MM.1S (cell line): Measurements from ENCODE around the gene ATOH8.

Experiments
- DNase-seq: peaks from one replicate; pipeline ENCODE4 v3.0.0-alpha.2; 2015
- H2AFZ ChIP-seq: fragments of 300-600 bp; sonication (generic); 2 replicates; pipeline ENCODE4 v1.6.0; 2016; ENCODE audit warnings: antibody characterized with exemption, low read length
- H3F3A ChIP-seq: fragments of 300-600 bp; sonication (generic); 2 replicates; pipeline ENCODE4 v1.6.1; 2016; ENCODE audit warnings: mild to moderate bottlenecking, antibody characterized with exemption, low read length, moderate library complexity, mixed read lengths; ENCODE audit not compliant: insufficient read depth
- H3K27ac ChIP-seq: fragments of 300-600 bp; sonication (generic); 2 replicates; pipeline ENCODE4 v1.5.1; 2016; ENCODE audit warnings: mild to moderate bottlenecking, low read length
- H3K27me3 ChIP-seq: fragments of 300-600 bp; sonication (generic); replicated peaks from 2 replicates; pipeline ENCODE4 v1.6.0; 2016; ENCODE audit warnings: low read length; ENCODE audit not compliant: insufficient read depth
- H3K36me3 ChIP-seq: fragments of 300-600 bp; sonication (generic); replicated peaks from 2 replicates; pipeline ENCODE4 v1.6.1; 2016; ENCODE audit warnings: mild to moderate bottlenecking, low read length, mixed read lengths; ENCODE audit not compliant: insufficient read depth
- H3K4me1 ChIP-seq: fragments of 300-600 bp; sonication (generic); 2 replicates; pipeline ENCODE4 v1.6.1; 2016; ENCODE audit warnings: low read length, mixed read lengths
- H3K4me2 ChIP-seq: fragments of 300-600 bp; sonication (generic); 2 replicates; pipeline ENCODE4 v1.6.0; 2016; ENCODE audit warnings: low read depth, low read length
- H3K4me3 ChIP-seq: fragments of 300-600 bp; sonication (generic); 2 replicates; pipeline ENCODE4 v1.5.1; 2016; ENCODE audit warnings: low read length, mixed read lengths
- H3K79me2 ChIP-seq: fragments of 300-600 bp; sonication (generic); 2 replicates; pipeline ENCODE4 v1.6.1; 2016; ENCODE audit warnings: mixed run types, low read length, mixed read lengths
- H3K9ac ChIP-seq: fragments of 300-600 bp; sonication (generic); 2 replicates; pipeline ENCODE4 v1.6.1; 2016; ENCODE audit warnings: low read length, mixed read lengths
- H3K9me2 ChIP-seq: fragments of 300-600 bp; sonication (generic); replicated peaks from 2 replicates; pipeline ENCODE4 v1.6.1; 2016; ENCODE audit warnings: mild to moderate bottlenecking, low read length, mixed read lengths; ENCODE audit not compliant: insufficient read depth
- H3K9me3 ChIP-seq: fragments of 300-600 bp; sonication (generic); replicated peaks from 2 replicates; pipeline ENCODE4 v1.6.1; 2016; ENCODE audit warnings: mild to moderate bottlenecking, low read length, mixed read lengths; ENCODE audit not compliant: insufficient read depth
- H4K20me1 ChIP-seq: fragments of 300-600 bp; sonication (generic); 2 replicates; pipeline ENCODE4 v1.6.1; 2016; ENCODE audit warnings: mild to moderate bottlenecking, low read length, moderate library complexity, mixed read lengths; ENCODE audit not compliant: insufficient read depth
- EZH2 ChIP-seq: fragments of 300-600 bp; sonication (generic); optimal IDR thresholded peaks from 2 replicates; pipeline ENCODE3; 2017; ENCODE audit warnings: low read depth, mild to moderate bottlenecking, antibody characterized with exemption, low read length, mixed read lengths
- EZH2phosphoT487 ChIP-seq: fragments of 300-600 bp; sonication (generic); IDR thresholded peaks from 2 replicates; pipeline ENCODE4 v1.6.1; 2018; ENCODE audit warnings: antibody characterized with exemption, low read length
- TF ChIP-seq, protein P1 (sequence below): fragments of 300-600 bp; sonication (generic); IDR thresholded peaks from 2 replicates; pipeline ENCODE4 v1.5.1; 2016; ENCODE audit warnings: antibody characterized with exemption, low read length, mixed read lengths

The ATOH8 gene

DNA sequence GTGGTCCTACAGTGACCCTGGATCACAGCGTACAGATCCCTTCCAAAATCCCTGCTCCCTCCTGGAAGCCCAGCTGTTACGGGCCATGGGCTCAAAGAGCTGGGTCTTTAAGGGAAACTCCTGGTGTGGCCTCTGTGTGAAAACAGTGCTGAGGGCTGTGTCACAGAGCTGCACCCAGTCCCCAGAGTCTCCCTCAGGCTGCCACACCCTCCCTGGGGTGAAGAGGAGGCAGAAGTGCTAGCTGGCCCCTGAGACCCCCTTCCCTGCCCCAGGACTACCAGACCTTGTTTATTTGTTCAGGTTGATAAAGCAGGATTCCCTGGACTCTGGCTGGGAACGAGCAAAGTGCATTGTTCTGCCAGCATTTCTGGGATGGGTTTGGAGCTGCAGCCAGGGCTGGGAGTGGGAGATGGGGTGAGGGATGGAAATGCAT lies 7.7 kb downstream of the ATOH8 start:
- no peak overlapping the region for H3K27ac ChIP-seq
- no peak overlapping the region for H3K9ac ChIP-seq
- H3K4me1 ChIP-seq = no peaks in the 10 kb centered on the region
- no peak overlapping the region for H3K4me3 ChIP-seq
- no peaks in the 10 kb centered on the region for H3K9me3 ChIP-seq
- no peak overlapping the region for H3K4me2 ChIP-seq
- no peak overlapping the region for H2AFZ ChIP-seq
- no peaks in the 10 kb centered on the region for H4K20me1 ChIP-seq
- DNase-seq = no peak
- no peaks in the 10 kb centered on the region for H3K9me2 ChIP-seq
- TF ChIP-seq EZH2phosphoT487 (no peak), EZH2 (no peak)
- TF ChIP-seq, protein P1, sequence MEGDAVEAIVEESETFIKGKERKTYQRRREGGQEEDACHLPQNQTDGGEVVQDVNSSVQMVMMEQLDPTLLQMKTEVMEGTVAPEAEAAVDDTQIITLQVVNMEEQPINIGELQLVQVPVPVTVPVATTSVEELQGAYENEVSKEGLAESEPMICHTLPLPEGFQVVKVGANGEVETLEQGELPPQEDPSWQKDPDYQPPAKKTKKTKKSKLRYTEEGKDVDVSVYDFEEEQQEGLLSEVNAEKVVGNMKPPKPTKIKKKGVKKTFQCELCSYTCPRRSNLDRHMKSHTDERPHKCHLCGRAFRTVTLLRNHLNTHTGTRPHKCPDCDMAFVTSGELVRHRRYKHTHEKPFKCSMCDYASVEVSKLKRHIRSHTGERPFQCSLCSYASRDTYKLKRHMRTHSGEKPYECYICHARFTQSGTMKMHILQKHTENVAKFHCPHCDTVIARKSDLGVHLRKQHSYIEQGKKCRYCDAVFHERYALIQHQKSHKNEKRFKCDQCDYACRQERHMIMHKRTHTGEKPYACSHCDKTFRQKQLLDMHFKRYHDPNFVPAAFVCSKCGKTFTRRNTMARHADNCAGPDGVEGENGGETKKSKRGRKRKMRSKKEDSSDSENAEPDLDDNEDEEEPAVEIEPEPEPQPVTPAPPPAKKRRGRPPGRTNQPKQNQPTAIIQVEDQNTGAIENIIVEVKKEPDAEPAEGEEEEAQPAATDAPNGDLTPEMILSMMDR = no peak
- H3K36me3 ChIP-seq = no peaks in the 10 kb centered on the region
- H3K79me2 ChIP-seq = no peaks in the 10 kb centered on the region
- H3F3A ChIP-seq = no peaks in the 10 kb centered on the region
- no peaks in the 10 kb centered on the region for H3K27me3 ChIP-seq

DNA sequence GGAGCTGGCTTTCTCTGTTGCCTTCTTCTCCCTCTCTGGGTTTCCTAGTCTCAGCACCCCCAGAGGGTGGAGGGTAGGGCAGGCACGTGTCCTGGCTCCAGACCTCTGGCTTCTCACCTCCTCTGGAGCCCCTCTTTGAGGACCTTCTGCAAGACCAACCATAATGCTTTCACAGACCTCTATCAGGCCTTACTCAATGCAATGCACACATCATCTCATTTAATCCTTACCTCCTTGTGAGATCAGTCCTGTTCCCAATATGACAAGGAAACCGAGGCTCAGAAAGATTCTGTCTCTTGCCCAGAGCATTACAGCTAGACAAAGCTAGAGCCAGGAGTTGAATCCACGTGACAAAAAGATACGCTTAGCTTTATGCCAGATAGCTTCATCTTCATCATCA lies 8.2 kb downstream of the ATOH8 start:
- no peak overlapping the region for H3K27ac ChIP-seq
- TF ChIP-seq EZH2 (no peak), EZH2phosphoT487 (no peak)
- TF ChIP-seq, protein P1 = no peak
- no peaks in the 10 kb centered on the region for H3K27me3 ChIP-seq
- H3K9ac ChIP-seq = no peak overlapping the region
- no peaks in the 10 kb centered on the region for H3K9me2 ChIP-seq
- H3K9me3 ChIP-seq = no peaks in the 10 kb centered on the region
- DNase-seq = no peak
- no peak overlapping the region for H2AFZ ChIP-seq
- H3K4me3 ChIP-seq = no peak overlapping the region
- no peaks in the 10 kb centered on the region for H3K36me3 ChIP-seq
- no peaks in the 10 kb centered on the region for H4K20me1 ChIP-seq
- H3K79me2 ChIP-seq = no peaks in the 10 kb centered on the region
- no peaks in the 10 kb centered on the region for H3F3A ChIP-seq
- H3K4me1 ChIP-seq = no peaks in the 10 kb centered on the region
- no peak overlapping the region for H3K4me2 ChIP-seq

DNA sequence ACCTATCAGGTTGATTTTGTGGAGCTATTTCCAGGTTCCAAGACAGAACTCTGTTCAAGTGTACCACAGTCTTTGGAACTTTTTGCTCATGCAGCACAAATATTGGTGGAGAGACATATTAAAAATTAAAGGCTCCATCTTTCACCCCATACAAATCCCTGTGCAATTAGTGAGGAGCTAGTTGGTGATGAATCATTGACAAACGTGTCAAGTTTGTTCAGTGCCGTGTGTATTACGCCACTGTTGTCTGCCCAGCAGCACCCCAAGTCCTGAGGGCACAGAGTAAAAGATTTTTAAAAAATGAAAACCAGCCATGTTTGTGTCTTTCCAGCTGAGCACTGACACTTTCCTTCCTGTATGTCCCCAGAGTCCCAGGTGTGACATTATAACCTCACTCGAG lies 9.3 kb downstream of the ATOH8 start:
- no peaks in the 10 kb centered on the region for H3K79me2 ChIP-seq
- H3K4me3 ChIP-seq = no peak overlapping the region
- no peaks in the 10 kb centered on the region for H3K4me1 ChIP-seq
- no peak for DNase-seq
- no peaks in the 10 kb centered on the region for H4K20me1 ChIP-seq
- no peaks in the 10 kb centered on the region for H3K9me2 ChIP-seq
- no peaks in the 10 kb centered on the region for H3K27me3 ChIP-seq
- no peak overlapping the region for H3K27ac ChIP-seq
- TF ChIP-seq EZH2 (no peak), EZH2phosphoT487 (no peak)
- TF ChIP-seq, protein P1 = no peak
- no peak overlapping the region for H2AFZ ChIP-seq
- no peaks in the 10 kb centered on the region for H3K36me3 ChIP-seq
- no peak overlapping the region for H3K4me2 ChIP-seq
- H3K9ac ChIP-seq = no peak overlapping the region
- no peaks in the 10 kb centered on the region for H3K9me3 ChIP-seq
- no peaks in the 10 kb centered on the region for H3F3A ChIP-seq
